K562 (cell line): ENCODE data around the gene SLC39A7. TPM values are rescaled to one million over a fixed set of nuclear protein-coding genes. Genes with fewer than 3 reads are reported as not detected.

Source experiments
- ATAC-seq: fragments of 200-7000 bp; cut with Tn5 transposase; 3 replicates; pipeline ENCODE4 v1.9.1; 2020; ENCODE audit warnings: moderate library complexity
- BruUV-seq: library from RNA; stranded (reverse); fragments of 400-500 nt; replicated peaks from 2 replicates; lab custom pipeline; 2021; lab: Mats Ljungman, UMichigan
- CTCF ChIA-PET: fragments of 300-600 bp; formaldehyde crosslinking; extraction: SDS; loops from one replicate; lab custom pipeline; 2021; ENCODE audit warnings: low intra/inter-chr PET ratio; lab: Yijun Ruan, JAX
- POLR2A ChIA-PET: fragments of 300-600, 350-650 bp; sonication (Branson Sonifier 250); formaldehyde crosslinking; extraction: SDS; loops from one replicate; lab custom pipeline; 2021; ENCODE audit warnings: antibody characterized with exemption, inconsistent platforms; lab: Yijun Ruan, JAX
- DNase-seq, 4 experiments: peaks; one replicate each; pipeline versions ENCODE4 v3.0.0 to v3.0.0-alpha.2; 2011 to 2018; ENCODE audit warnings: low spot score in 3 of 4, mixed read lengths in 3 of 4; ENCODE audit errors: extremely low read depth in 1 of 4
- FAIRE-seq: peaks from 2 replicates; lab custom pipeline; 2011; peaks lifted over from hg19 to GRCh38; lab: Jason Lieb, UNC
- H2AFZ ChIP-seq: 2 replicates; pipeline ENCODE4 v1.6.0; 2011; ENCODE audit warnings: low read depth, low read length, control low read depth, inconsistent platforms
- H3K27ac ChIP-seq: fragments of 200-600 bp; 3 replicates; pipeline ENCODE4 v1.8.0; 2011; ENCODE audit warnings: low read depth, mild to moderate bottlenecking, control low read depth, inconsistent platforms, low read length, moderate library complexity, mixed read lengths; ENCODE audit errors: extremely low read depth
- H3K27me3 ChIP-seq, 2 experiments: fragments of 300-600 bp in 1 of 2; 2 replicates in 1 of 2; 3 replicates in 1 of 2; pipeline versions ENCODE4 v1.6.0 to v1.8.0; 2011; ENCODE audit warnings: inconsistent platforms in 2 of 2, low read length in 2 of 2, mild to moderate bottlenecking in 1 of 2, mixed read lengths in 1 of 2, moderate library complexity in 1 of 2; ENCODE audit not compliant: control insufficient read depth in 2 of 2, insufficient read depth in 2 of 2
- H3K36me3 ChIP-seq: fragments of 300-600 bp; 3 replicates; pipeline ENCODE4 v1.8.0; 2011; ENCODE audit warnings: mild to moderate bottlenecking, low read length, inconsistent platforms; ENCODE audit not compliant: control insufficient read depth, insufficient read depth
- H3K4me1 ChIP-seq, 2 experiments: fragments of 200-600 bp in 1 of 2; replicated peaks in 1 of 2; 2 replicates in 1 of 2; 3 replicates in 1 of 2; pipeline versions ENCODE4 v1.5.1 to v1.8.0; 2011; ENCODE audit warnings: inconsistent platforms in 2 of 2, low read length in 2 of 2, mild to moderate bottlenecking in 1 of 2, mixed read lengths in 1 of 2, moderate library complexity in 1 of 2; ENCODE audit not compliant: control insufficient read depth in 2 of 2, insufficient read depth in 2 of 2
- H3K4me2 ChIP-seq: 2 replicates; pipeline ENCODE4 v1.6.1; 2011; ENCODE audit warnings: low read length, control low read depth, inconsistent platforms, mixed read lengths; ENCODE audit not compliant: insufficient read depth
- H3K4me3 ChIP-seq: fragments of 200-600 bp; sonication (generic), shearing (Covaris generic); 2 replicates; pipeline ENCODE4 v1.5.1; 2016; ENCODE audit warnings: control low read depth, inconsistent platforms
- H3K79me2 ChIP-seq: fragments of 200-600 bp; 3 replicates; pipeline ENCODE4 v1.8.0; 2011; ENCODE audit warnings: low read length, inconsistent platforms; ENCODE audit not compliant: control insufficient read depth, insufficient read depth
- H3K9ac ChIP-seq, 2 experiments: 2 replicates each; pipeline versions ENCODE4 v1.6.0 to v1.6.1; 2011; ENCODE audit warnings: low read depth in 2 of 2, low read length in 2 of 2, control low read depth in 1 of 2, inconsistent platforms in 1 of 2, mild to moderate bottlenecking in 1 of 2, mixed read lengths in 1 of 2; ENCODE audit not compliant: insufficient read depth in 1 of 2
- H3K9me1 ChIP-seq: one replicate; pipeline ENCODE4 v1.6.0; 2011; ENCODE audit warnings: inconsistent platforms, mild to moderate bottlenecking, low read length, moderate library complexity; ENCODE audit not compliant: control insufficient read depth, insufficient read depth
- H3K9me3 ChIP-seq: replicated peaks from 2 replicates; pipeline ENCODE4 v1.5.1; 2011; ENCODE audit warnings: low read depth, low read length, inconsistent platforms; ENCODE audit not compliant: control insufficient read depth, insufficient read depth
- H4K20me1 ChIP-seq: replicated peaks from 2 replicates; pipeline ENCODE4 v1.6.1; 2011; ENCODE audit warnings: low read length, inconsistent platforms, mixed read lengths; ENCODE audit not compliant: control insufficient read depth, insufficient read depth
- BRF1 ChIP-seq: IDR thresholded peaks from 3 replicates; pipeline ENCODE4 v1.6.1; 2011; ENCODE audit warnings: borderline replicate concordance, mild to moderate bottlenecking; ENCODE audit not compliant: insufficient read length; ENCODE audit errors: extremely low read depth
- CBFA2T3 ChIP-seq: fragments of 450-650 bp; IDR thresholded peaks from 2 replicates; pipeline ENCODE4 v1.6.1; 2017
- CREM ChIP-seq: IDR thresholded peaks from 2 replicates; pipeline ENCODE4 v1.6.1; 2014; ENCODE audit warnings: antibody characterized with exemption, low read depth
- GABPB1 ChIP-seq: sonication (generic); formaldehyde crosslinking; IDR thresholded peaks from 2 replicates; pipeline ENCODE4 v1.8.0; 2022; ENCODE audit warnings: mild to moderate bottlenecking, missing genetic modification reagents
- HMG20B ChIP-seq: fragments of 250-450 bp; sonication (Bioruptor Pico); IDR thresholded peaks from 2 replicates; pipeline ENCODE4 v1.5.0; 2021; ENCODE audit warnings: mild to moderate bottlenecking
- NFATC3 ChIP-seq: fragments of 450-650 bp; IDR thresholded peaks from 2 replicates; pipeline ENCODE4 v1.6.1; 2017; ENCODE audit warnings: mild to moderate bottlenecking
- NR1H2 ChIP-seq: sonication (generic); formaldehyde crosslinking; IDR thresholded peaks from 2 replicates; pipeline ENCODE4 v1.4.0; 2020; ENCODE audit warnings: mild to moderate bottlenecking, missing genetic modification reagents
- NRF1 ChIP-seq, 2 experiments: fragments of 450-650 bp; IDR thresholded peaks in 1 of 2; conservative IDR thresholded peaks in 1 of 2; 2 replicates each; pipeline ENCODE4 v1.6.1; 2014; ENCODE audit warnings: mild to moderate bottlenecking in 2 of 2
- PRMT5 ChIP-seq: sonication (generic); formaldehyde crosslinking; IDR thresholded peaks from 2 replicates; pipeline ENCODE4 v1.5.0; 2020; ENCODE audit warnings: missing genetic modification reagents
- RAD51 ChIP-seq: fragments of 450-650 bp; IDR thresholded peaks from 2 replicates; pipeline ENCODE4 v1.7.1; 2016; ENCODE audit warnings: low read depth, mild to moderate bottlenecking, borderline replicate concordance
- SIN3A ChIP-seq, 2 experiments: fragments of 150-350 bp in 1 of 2; IDR thresholded peaks; 2 replicates each; pipeline ENCODE4 v1.6.1; 2011 to 2016; ENCODE audit warnings: borderline replicate concordance in 2 of 2, low read depth in 2 of 2, low read length in 2 of 2, mild to moderate bottlenecking in 2 of 2, moderate library complexity in 2 of 2; ENCODE audit not compliant: control insufficient read depth in 1 of 2
- TAF15 ChIP-seq: fragments of 200-400 bp; formaldehyde crosslinking; IDR thresholded peaks from 2 replicates; pipeline ENCODE4 v1.6.1; 2017; ENCODE audit warnings: mild to moderate bottlenecking, low read depth, low read length, moderate library complexity
- TEAD1 ChIP-seq, 2 experiments: fragments of 450-650 bp in 1 of 2; sonication (generic) in 1 of 2; formaldehyde crosslinking; IDR thresholded peaks; 2 replicates each; pipeline versions ENCODE4 v1.4.0 to v1.8.0; 2020 to 2022; ENCODE audit warnings: mild to moderate bottlenecking in 2 of 2, missing genetic modification reagents in 1 of 2
- ZNF644 ChIP-seq: fragments of 200-800 bp; sonication (Bioruptor generic); IDR thresholded peaks from 2 replicates; pipeline ENCODE4 v1.6.1; 2016; ENCODE audit warnings: low read depth, missing genetic modification characterization, missing compliant biosample characterization
- WGBS: fragments of 100-300 bp; shearing (Covaris generic); methylation state at CpG from one replicate; pipeline ENCODE4 v1.1.6; 2016; ENCODE audit warnings: low coverage, mixed read lengths; ENCODE audit not compliant: insufficient coverage; ENCODE audit errors: missing lambda C conversion rate; 5-methylcytosine and 5-hydroxymethylcytosine counted together
- in situ Hi-C: fragments of 300-500 bp; cut with MboI; formaldehyde crosslinking; loops from 4 replicates; pipeline ENCODE4 v1.15.0; 2018; ENCODE audit warnings: inconsistent platforms, mixed read lengths
- intact Hi-C: fragments of 100-400 bp; cut with micrococcal nuclease; formaldehyde crosslinking; loops from 2 replicates; pipeline ENCODE4 v1.14.2; 2022
- polyA plus RNA-seq, 8 experiments: library from polyadenylated mRNA; depleted of rRNA in 4 of 8; stranded (reverse) in 5 of 8; unstranded in 3 of 8; fragments of >200 nt; fragmentation: Nextera tagmentation in 2 of 8; fragmentation: Illumina TruSeq in 1 of 8; extraction: Ambion mirVana in 2 of 8; extraction: Trizol in 1 of 8; gene quantifications; 2 replicates each; pipeline versions ENCODE4 v1.2.1 to v1.2.3, GENCODE V29; 2011 to 2014; ENCODE audit warnings: inconsistent platforms in 1 of 8, missing spikeins in 1 of 8
- total RNA-seq, 7 experiments: library from RNA; depleted of rRNA in 6 of 7; stranded (reverse); fragments of >200 nt in 6 of 7; fragmentation: Illumina TruSeq in 2 of 7; extraction: Trizol in 2 of 7; gene quantifications; 2 replicates each; pipeline versions ENCODE4 v1.2.1 to v1.2.3, GENCODE V29; 2011 to 2021; ENCODE audit warnings: low replicate concordance in 1 of 7
- TF ChIP-seq, protein P1 (sequence below): sonication (generic); formaldehyde crosslinking; IDR thresholded peaks from 2 replicates; pipeline ENCODE4 v1.8.0; 2022; ENCODE audit warnings: missing genetic modification reagents, mild to moderate bottlenecking, borderline replicate concordance
- TF ChIP-seq, protein P2 (sequence below), 2 experiments: IDR thresholded peaks; 2 replicates each; pipeline ENCODE4 v1.6.1; 2011; ENCODE audit warnings: borderline replicate concordance in 1 of 2, control low read depth in 1 of 2, low read depth in 1 of 2, low read length in 1 of 2, mild to moderate bottlenecking in 1 of 2, mixed read lengths in 1 of 2, moderate library complexity in 1 of 2; ENCODE audit not compliant: insufficient read depth in 1 of 2, insufficient read length in 1 of 2, poor library complexity in 1 of 2, severe bottlenecking in 1 of 2; ENCODE audit errors: extremely low read depth in 1 of 2
- TF ChIP-seq, protein P3 (sequence below), 3 experiments: fragments of 200-800 bp in 1 of 3; fragments of 250-450 bp in 1 of 3; fragments of 450-650 bp in 1 of 3; sonication (Bioruptor Pico) in 1 of 3; sonication (Bioruptor generic) in 1 of 3; formaldehyde crosslinking in 1 of 3; IDR thresholded peaks; 2 replicates each; pipeline versions ENCODE4 v1.6.1 to v1.8.0; 2016 to 2022; ENCODE audit warnings: mild to moderate bottlenecking in 2 of 3, missing genetic modification characterization in 2 of 3, missing compliant biosample characterization in 1 of 3, moderate library complexity in 1 of 3

Gene SLC39A7
- total and polyA plus RNA-seq, 9 of the 15 experiments (the other 6 are each of a cell fraction or from before 2014, with no cell fraction given): 21.7 to 169 (median 121) TPM

DNA sequence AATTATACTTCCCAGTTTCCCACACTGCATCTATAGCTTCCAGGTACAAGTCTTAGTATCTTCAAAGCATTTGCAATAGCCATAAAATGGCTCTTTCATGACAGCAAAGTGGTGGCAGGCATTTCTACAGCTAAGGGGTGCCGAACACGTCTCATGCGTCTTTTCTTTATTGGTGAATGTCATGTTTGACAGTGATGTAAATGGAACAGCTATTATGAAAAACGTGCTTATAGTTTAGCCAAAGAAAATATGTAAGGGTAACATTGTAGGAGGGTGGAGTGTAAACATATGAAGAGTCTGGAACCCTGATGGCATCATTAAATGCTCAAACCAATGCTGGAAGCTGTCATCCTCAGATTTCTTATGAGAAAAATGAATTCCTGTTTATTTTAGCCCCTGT, 46.3 kb upstream of the SLC39A7 start:
- Histone ChIP-seq H3K4me1 (no peaks in the 10 kb centered on the region), H3K27me3 (peaks cover 4 to 17% of the 10 kb centered on the region in 2 experiments; a peak in 3 of 5 replicates), H2AFZ (no peak overlapping the region), H3K36me3 (no peaks in the 10 kb centered on the region), H3K4me2 (no peak overlapping the region), H3K4me3 (no peak overlapping the region), H3K9me3 (no peaks in the 10 kb centered on the region), H3K9ac (no peak overlapping the region), H3K79me2 (no peaks in the 10 kb centered on the region), H4K20me1 (no peaks in the 10 kb centered on the region), H3K9me1 (no peaks in the 10 kb centered on the region), H3K27ac (no peak overlapping the region)
- ChIA-PET CTCF (no interaction called here), POLR2A (interaction anchor here (0.8 to 1.5 kb wide), 3 partner anchors 8 to 146 kb away, joined by 3 read pairs; no protein-coding TSS in a partner anchor)
- ATAC-seq (no peak), FAIRE-seq (no peak), DNase-seq (peak in 1 of 4 experiments; percentile 2)
- in situ Hi-C loops (no loop called here), intact Hi-C loops (no loop called here)
- BruUV-seq: no TSS peak
- 0% methylated on average over 4 of the region's 4 CpGs for WGBS
- TF ChIP-seq RAD51 (no peak), CBFA2T3 (no peak), TEAD1 (CRISPR knock-in tag; IDR thresholded peaks at IDR 0.05) (no peak), PRMT5 (CRISPR knock-in tag) (no peak), BRF1 (no peak), ZNF644 (no peak), HMG20B (no peak), NRF1 (conservative IDR thresholded peaks at IDR 0.05 in 1 of 2, IDR thresholded peaks at IDR 0.05 in 1 of 2) (no peak), GABPB1 (no peak), NFATC3 (no peak), CREM (no peak), TAF15 (no peak), NR1H2 (no peak), SIN3A (IDR thresholded peaks at IDR 0.05; ENCODE audit: borderline replicate concordance in 2 of 2, control insufficient read depth in 1 of 2, low read depth in 2 of 2, low read length in 2 of 2) (no peak)
- TF ChIP-seq, protein P1, sequence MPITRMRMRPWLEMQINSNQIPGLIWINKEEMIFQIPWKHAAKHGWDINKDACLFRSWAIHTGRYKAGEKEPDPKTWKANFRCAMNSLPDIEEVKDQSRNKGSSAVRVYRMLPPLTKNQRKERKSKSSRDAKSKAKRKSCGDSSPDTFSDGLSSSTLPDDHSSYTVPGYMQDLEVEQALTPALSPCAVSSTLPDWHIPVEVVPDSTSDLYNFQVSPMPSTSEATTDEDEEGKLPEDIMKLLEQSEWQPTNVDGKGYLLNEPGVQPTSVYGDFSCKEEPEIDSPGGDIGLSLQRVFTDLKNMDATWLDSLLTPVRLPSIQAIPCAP (CRISPR knock-in tag): no peak
- TF ChIP-seq, protein P2, sequence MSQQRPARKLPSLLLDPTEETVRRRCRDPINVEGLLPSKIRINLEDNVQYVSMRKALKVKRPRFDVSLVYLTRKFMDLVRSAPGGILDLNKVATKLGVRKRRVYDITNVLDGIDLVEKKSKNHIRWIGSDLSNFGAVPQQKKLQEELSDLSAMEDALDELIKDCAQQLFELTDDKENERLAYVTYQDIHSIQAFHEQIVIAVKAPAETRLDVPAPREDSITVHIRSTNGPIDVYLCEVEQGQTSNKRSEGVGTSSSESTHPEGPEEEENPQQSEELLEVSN (IDR thresholded peaks at IDR 0.05; ENCODE audit: borderline replicate concordance in 1 of 2, extremely low read depth in 1 of 2, insufficient read depth in 1 of 2, insufficient read length in 1 of 2, low read depth in 1 of 2, low read length in 1 of 2, poor library complexity in 1 of 2, severe bottlenecking in 1 of 2): no peak
- TF ChIP-seq, protein P3, sequence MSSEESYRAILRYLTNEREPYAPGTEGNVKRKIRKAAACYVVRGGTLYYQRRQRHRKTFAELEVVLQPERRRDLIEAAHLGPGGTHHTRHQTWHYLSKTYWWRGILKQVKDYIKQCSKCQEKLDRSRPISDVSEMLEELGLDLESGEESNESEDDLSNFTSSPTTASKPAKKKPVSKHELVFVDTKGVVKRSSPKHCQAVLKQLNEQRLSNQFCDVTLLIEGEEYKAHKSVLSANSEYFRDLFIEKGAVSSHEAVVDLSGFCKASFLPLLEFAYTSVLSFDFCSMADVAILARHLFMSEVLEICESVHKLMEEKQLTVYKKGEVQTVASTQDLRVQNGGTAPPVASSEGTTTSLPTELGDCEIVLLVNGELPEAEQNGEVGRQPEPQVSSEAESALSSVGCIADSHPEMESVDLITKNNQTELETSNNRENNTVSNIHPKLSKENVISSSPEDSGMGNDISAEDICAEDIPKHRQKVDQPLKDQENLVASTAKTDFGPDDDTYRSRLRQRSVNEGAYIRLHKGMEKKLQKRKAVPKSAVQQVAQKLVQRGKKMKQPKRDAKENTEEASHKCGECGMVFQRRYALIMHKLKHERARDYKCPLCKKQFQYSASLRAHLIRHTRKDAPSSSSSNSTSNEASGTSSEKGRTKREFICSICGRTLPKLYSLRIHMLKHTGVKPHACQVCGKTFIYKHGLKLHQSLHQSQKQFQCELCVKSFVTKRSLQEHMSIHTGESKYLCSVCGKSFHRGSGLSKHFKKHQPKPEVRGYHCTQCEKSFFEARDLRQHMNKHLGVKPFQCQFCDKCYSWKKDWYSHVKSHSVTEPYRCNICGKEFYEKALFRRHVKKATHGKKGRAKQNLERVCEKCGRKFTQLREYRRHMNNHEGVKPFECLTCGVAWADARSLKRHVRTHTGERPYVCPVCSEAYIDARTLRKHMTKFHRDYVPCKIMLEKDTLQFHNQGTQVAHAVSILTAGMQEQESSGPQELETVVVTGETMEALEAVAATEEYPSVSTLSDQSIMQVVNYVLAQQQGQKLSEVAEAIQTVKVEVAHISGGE (CRISPR knock-in tag; IDR thresholded peaks at IDR 0.05): no peak
